DMS 273 (cell line): ENCODE measurements around the gene DPF1.
"Not testable (repeated sequence)": the region's sequence is repeated elsewhere in the genome, so short reads cannot be mapped to it uniquely, and the experiment has no call there.

Experiments used
- DNase-seq: peaks from one replicate; lab custom pipeline; 2025; ENCODE audit not compliant: unreplicated experiment; lab: John Stamatoyannopoulos, UW

The DPF1 gene

DNA sequence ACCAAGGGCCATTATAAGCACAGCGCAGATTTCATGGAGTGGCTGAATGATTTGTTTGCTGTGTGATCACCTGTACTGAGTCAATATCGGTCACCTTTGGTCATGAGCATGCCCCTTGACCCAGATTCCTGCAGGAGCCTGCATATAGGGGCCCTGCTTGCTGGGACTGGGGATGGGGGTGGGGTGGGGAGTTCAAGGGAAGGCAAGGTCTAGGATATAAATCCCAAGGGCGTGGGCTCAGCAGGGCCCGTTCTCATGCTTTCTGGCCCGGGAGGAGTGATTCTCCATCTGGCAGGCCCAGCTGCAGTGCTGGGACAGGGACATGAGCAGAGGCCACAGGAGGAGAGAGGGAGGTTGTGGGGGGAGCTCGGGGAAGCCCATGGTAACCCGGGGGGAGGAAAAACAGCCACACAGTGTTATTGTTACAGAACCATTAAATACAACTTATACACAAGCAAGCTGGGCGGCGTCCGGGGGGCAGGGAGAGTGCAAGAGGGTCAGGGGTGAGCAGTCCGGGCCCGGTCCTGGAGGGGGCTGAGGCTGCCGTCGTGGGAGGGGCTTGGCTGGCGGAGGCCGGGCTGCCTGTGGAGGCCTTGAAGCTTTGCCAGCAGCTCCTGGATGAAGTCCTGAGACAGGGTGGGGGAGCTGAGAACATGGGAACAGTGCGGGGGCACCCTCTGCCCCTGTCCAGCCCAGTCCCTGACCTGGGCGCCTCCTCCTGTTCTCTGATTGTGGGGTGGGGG lies 27.0 kb upstream of the DPF1 start:
- peak; percentile 95 for DNase-seq

DNA sequence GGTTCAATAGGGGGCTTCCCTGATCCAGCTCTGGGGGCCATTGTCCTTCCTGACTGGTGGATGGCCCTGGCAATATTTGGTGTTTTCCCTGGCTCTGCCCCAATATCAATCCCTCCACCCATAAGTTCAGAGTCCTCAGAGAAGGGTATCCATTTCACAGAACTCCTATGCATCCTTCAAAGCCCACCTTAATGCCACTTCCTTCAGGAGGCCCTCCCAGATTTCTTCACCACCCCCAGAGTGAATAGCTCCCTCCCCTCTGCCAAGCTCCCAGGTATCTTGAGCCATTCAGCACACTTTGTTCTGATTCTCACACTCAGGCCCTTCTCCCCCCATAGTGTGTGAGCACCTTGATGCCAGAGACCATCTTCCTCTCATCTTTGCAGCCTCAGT lies 26.4 kb upstream of the DPF1 start:
- no peak for DNase-seq

DNA sequence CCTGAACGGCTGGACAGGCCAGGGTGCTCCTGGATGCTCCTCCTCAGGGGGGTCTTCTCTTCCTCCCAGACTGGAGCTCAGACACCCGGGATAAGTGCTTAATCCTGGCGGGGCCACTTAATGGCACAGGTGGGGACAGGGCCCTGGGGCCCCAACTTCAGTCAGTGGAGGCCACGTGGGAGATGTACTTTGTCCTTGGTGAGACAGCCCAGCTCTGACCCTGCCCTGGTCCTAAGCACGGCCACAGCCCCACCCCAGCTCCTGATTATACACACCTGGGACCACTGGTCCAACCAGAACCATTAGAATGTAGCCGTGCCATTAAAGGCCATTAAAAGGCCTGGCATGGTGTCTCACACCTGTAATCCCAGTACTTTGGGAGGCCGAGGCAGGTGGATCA lies 24.4 kb upstream of the DPF1 start:
- DNase-seq, result no peak

DNA sequence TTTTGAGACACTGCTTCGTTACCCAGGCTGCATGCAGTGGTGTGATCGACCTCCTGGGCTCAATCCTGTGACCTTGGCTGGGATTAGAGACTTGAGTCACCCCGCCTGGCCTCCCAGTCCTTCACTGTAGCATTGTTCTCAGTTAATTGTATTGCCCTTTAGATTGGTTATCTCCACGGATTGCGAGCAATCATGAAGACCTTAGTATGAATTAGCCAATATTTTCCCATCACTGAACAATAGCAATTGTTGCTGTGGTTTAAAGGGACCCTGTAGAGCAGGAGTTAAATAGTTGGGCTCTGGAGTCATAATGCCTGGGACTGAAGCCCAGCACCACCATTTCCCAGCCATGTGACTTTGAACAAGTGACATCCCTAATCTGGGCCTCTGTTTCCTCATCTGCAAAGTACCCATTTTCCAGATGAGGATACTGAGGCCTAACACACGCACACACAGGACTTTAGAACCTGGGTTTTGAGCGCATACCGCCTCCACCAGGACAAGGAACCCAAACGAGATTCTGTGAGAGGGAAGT lies 23.8 kb upstream of the DPF1 start:
- DNase-seq, result no peak

DNA sequence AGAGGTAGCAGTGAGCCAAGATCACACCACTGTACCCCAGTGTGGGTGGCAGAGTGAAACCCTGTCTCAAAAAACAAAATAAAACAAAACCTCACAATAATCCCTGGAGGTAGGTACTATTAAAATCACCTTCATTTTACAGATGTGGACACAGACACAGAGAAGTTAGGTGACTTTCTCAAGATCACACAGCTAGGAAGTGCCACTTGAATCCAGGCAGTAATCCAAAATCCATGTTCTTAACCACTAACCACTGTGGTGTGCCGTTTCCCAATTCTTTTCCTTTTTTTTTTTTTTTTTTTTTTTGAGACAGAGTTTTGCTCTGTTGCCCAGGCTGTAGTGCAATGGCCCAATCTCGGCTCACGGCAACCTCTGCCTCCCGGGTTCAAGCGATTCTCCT lies 23.1 kb upstream of the DPF1 start:
- DNase-seq, result no peak

DNA sequence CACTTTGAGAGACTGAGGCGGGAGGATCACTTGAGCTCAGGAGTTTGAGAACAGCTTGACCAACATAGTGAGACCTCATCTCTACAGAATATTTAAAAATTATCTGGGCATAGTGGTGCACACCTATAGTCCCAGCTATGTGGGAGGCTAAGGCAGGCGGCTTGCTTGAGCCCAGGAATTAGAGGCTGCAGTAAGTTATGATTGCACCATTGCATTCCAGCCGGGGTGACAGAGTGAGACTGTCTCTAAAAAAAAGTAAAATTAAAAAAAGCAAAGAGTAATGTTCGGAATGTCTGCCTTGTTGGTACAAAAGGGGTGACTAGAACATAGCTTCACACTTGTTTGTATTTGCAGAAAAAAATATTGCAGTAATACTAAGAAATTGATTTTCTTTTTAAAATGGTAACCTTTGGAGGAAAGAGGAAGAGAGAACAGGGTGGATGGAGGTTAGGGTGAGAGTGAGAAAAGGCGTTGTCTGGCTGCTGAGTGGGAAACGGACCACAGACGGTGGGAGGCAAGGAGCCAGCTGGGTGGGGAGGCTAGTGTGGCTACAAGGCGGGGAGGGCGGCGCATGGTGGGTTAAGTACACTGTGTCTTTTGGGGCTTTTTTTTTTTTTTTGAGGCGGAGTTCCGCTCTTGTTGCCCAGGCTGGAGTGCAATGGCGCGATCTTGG lies 21.9 kb upstream of the DPF1 start:
- no peak for DNase-seq

DNA sequence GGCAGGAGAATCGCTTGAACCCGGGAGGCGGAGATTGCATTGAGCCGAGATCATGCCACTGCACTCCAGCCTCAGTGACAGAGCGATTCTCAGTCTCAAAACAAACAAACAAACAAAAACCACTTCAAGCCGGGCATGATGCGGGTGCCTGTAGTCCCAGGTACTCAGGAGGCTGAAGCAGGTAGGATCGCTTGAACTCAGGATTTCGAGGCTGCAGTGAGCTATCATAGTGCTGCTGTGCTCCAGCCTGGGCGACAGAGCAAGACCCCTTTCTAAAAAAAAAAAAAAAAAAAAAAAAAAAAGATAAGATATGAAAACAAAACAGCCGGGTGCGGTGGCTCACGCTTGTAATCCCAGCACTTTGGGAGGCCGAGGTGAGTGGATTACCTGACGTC lies 19.3 kb upstream of the DPF1 start:
- DNase-seq, result no peak

DNA sequence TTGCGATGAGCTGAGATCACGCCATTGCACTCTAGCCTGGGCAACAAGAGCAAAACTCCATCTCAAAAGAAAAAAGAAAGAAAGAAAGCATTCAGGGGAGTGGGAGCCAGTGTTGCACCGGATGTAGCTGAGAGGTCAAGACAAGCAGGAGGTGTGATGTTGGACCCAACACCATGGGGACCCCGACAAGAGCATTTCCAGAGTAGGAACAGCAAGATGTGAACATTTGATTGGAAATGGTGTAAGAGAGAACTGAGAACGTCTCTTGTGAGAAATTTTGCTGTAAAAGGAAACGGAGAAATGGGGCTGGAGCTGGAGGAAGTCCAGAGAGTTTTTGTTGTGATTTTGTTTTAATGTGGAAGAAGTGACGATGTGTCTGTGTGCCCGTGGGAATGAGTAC lies 15.8 kb upstream of the DPF1 start:
- DNase-seq, result no peak

DNA sequence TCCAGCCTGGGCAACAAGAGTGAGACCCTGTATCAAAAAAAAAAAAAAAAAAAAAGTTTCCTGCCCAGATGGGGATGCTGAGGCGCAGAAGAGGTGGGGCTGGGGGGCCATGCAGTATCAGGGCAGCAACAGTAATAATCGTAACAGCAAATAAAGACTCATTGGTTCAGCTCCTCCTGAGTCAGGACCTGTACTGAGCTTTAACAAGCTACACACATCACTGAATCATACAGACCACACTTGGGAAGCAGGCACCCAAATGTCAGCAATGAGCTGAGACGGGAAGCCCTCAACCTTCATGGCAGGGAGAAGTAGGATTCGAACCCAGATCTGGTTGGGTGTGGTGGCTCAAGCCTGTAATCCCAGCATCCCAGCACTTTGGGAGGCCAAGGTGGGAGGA lies 10.6 kb upstream of the DPF1 start:
- no peak for DNase-seq

DNA sequence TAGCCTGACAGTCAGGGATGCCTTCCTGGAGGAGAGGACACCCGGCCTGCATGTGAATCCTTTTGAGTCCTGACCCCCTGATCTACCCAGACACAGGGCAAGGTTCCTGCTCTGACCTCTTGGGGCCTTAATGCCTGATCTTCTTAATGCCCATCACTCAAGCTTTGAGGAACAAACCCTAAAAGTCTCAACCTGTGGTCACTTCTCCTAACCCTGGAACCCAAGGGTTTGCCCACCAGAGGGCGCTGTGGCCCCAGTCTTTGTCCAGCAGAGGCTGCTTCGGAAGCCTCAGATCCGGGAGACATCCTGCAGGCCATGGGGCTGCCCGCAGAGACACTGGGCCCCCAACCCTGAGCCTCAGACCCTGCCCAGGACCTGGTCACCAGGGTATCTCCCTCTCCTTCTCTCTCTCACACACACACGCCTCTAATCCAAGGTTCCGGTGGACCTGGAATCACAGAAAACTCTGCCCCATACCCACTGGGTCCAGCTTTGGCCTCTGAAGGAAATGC lies 9.8 kb upstream of the DPF1 start:
- DNase-seq, result peak; percentile 90

DNA sequence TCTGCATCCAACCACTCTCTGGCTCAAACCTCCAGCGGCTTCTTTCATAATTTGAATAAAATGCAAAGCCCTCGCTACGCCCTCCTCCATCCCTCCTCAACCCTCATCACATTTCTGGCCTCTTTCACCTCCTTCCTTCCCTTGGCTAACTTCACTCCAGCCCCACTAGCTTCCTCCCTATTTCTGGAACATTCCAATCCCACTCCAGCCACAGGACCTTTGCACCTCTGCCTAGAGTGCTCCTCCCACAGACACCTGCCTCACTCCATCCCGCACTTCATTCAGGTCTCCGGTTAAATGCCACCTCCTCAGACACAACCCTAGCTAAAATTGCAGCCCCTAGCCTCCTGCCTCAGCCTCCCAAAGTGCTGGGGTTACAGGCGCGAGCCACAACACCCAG lies 7.9 kb upstream of the DPF1 start:
- no peak for DNase-seq

DNA sequence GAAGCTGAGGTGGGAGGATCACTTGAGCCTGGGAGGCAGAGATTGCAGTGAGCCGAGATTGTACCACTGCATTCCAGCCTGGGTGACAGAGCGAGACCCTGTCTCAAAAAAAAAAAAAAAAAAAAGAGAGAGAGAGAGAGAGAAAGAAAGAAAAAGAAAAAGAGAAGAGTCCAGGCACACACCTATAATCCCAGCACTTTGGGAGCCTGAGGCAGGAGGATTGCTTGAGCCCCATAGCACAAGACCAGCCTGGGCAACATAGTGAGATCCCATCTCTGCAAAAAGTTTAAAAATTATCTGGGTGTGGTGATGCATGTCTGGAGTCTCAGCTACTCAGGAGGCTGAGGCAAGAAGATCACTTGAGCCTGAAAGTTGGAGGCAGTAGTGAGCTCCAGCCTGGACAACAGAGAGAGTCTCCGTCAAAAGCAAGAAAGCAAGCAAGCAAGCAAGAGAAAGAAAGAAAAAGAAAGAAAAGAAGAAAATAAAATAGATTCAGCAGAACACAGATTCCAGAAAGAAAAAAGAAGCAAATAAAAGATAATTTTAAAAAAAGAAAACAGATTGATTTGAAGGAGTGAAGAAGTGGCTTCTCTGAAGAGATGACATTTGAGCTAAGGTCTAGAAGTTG lies 6.6 kb upstream of the DPF1 start:
- DNase-seq, result not testable (repeated sequence)

DNA sequence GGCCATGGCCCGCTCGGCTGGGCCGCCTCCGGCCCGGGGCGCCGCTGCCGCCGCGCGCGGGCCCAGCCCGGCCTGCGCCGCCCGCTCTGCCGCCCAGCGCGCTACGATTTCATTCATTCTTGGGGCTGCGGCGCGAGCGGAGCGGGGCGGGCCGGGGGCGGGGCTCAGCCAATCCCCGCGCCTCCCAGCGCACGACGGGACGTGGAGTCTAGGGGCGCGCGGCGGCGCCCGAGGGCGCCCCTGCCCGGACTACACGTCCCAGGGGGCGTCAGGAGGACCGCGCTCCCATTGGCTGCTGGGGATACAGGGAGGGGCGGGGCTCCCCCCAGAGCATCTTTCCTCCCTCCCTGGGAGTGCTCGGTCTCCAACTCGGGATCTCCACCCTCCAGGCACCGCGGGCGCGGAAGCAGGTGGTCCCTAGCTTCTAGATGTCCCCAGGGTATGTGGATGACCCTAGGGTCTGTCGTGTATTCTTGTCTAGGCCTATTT lies 5.6 kb upstream of the DPF1 start:
- peak; percentile 94 for DNase-seq

DNA sequence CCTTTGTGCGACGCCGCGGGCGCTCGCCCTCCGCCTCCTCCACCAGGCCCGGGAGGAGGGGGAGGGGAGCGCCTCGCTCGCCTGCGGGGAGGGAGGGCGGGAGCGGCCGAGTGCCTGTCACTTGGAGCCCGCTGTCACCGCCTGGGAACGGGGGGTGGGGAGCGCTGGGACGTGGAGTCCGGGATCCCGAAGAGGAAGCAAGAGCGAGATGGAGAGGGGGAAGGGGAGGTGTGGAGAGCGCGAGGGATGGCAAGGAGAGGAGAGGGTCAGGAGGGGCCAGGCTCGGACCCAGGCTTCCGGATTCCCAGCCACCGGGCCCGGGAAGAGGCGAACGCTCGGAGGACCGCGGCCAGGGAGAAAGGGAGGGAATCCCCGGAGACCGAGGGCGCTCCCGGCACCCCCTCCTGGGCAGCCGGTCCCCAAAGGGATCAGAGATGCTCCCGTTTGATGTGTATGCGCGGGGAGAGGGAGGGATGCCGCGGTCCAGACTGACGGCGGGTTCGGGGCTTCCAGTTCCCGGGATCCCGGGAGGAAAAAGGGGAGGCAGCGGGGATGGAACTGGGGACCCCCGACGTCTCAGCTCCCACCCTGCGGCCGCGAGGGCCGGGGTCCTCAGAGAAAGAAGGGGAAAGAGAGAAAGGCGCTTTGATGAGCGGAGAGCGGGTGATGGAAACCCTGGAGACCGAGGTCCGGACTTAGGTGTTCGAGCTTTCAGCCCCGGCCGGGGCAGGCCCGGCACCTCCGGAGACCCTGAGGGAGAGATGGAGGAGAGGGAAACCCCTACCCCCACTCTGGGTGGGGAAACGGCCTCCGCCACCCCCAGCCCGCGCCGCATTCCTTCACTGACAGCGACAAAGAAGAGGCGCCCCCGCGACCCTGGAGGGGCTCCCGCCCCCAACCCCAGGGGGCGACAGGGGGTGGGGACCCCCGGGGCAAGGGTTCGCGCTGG lies 4.7 kb upstream of the DPF1 start:
- DNase-seq, result peak; percentile 46

DNA sequence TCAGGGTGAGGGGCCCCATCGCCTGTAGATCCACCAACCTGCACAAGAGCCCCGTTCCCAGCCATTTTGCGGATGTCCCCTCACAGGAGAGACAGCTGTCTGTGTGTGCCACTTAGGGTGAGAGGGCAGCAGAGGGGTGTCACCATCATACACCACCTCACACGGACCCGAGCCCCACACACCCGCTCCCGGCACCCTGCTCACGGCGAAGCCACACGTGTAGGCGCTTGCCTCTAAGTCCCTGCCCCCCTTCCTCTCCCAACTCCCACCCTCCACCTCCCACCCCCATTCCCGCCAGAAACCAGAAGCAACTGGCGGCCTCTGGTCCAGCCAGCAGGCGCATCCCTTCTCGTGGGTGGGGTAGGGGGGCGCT lies 4.0 kb upstream of the DPF1 start:
- DNase-seq, result peak; percentile 34

DNA sequence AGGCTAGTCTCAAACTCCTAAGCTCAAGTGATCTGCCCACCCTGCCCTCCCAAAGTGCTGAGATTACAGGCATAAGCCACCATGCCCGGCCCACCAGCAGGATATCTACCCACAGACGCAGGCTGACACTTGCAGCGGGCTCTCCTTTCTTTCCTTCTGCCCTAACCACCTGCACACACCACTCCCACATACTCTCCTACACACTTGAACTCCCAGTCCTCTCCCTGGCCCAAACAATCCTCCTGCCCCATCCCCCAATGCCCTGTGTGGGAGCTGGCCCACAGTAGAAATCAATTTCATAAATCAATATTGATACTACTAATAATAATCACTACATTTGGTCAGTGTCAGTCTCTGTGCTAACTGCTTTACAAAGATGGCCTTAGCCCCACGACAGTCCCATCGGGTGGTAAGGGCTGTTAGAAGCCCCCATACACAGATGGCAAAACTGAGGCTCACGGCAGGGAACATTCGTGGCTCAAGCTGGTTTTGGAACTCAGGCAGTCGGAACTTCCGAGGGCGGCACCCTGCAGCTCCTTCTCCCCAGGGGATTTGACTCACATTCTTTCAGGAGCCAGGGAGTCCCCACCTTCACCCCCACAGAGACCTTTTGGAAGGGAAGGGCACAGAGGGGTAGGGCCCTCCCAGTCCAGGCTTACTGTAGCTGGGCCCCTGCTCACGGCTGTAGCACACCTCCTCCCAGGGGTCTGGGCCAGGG lies 3.4 kb upstream of the DPF1 start:
- DNase-seq, result no peak

DNA sequence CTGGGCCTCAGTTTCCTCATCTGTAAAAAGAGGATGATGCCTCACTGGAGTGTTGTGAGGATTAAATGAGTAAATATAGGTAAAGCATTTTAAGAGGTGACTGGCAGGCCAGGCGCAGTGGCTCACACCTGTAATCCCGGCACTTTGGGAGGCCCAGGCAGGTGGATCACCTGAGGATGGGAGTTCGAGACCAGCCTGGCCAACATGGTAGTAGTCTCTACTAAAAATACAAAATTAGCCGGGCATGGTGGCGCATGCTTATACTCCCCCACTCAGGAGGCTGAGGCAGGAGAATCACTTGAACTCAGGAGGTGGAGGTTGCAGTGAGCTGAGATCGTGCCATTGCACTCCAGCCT lies 819 bp upstream of the DPF1 start:
- not testable (repeated sequence) for DNase-seq

DNA sequence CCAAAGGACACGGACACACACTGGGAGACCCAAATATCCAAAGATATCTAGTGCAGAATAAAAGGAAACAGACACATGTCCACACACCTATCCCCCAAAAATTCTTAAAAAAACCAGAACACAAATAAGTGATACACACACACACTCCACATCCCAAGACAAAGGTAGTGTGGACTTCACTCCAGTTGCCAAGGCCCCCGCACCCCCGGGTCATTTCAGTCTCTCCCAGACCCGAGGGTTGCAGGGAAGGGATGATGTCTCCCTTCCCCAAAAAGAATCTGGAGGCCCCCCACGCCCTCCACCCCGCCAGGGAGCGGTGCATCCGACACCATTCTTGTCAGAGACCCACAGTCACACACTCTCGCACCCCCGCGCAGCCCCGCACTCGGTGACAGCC lies 407 bp downstream of the DPF1 start:
- DNase-seq, result peak; percentile 52

DNA sequence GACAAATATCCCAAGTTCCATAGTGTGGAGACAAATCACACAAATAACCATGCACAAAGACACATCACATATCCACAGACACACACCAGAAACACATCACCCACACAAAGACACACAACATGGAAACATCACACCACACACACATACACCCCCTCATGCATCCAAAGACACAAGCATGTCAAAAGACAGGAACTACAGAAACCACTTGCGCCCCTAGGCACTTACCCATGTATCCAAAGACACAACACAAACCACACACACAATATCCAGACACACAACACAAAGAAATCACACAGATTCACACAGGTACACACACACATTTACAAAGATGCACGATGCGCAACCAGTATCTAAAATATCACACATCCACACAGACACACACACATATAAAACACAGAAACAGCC lies 901 bp downstream of the DPF1 start:
- DNase-seq, result no peak
